GM10266 (cell line): ENCODE measurements around the gene SIT1.

Source experiments
- DNase-seq: peaks from one replicate; pipeline ENCODE4 v3.0.0; 2012; ENCODE audit errors: extremely low spot score
- CTCF ChIP-seq: IDR thresholded peaks from 2 replicates; pipeline ENCODE4 v1.5.1; 2012; ENCODE audit warnings: mild to moderate bottlenecking, low read depth; ENCODE audit not compliant: control insufficient read depth, insufficient read depth; ENCODE audit errors: missing control alignments

The SIT1 gene

GRCh38 chr9:35691757-35692301, 41.1 kb upstream of the SIT1 start:
- TF ChIP-seq CTCF = no peak
- no peak for DNase-seq

GRCh38 chr9:35691334-35691650, 40.6 kb upstream of the SIT1 start:
- peak; percentile 67 for DNase-seq
- no peak for TF ChIP-seq CTCF

GRCh38 chr9:35690614-35691333, 40.0 kb upstream of the SIT1 start:
- no peak for TF ChIP-seq CTCF
- peak; percentile 67 for DNase-seq

- TF ChIP-seq CTCF = no peak
- no peak for DNase-seq
Observed at GRCh38 chr9:35690294-35690613, 39.5 kb upstream of the SIT1 start.

DNA sequence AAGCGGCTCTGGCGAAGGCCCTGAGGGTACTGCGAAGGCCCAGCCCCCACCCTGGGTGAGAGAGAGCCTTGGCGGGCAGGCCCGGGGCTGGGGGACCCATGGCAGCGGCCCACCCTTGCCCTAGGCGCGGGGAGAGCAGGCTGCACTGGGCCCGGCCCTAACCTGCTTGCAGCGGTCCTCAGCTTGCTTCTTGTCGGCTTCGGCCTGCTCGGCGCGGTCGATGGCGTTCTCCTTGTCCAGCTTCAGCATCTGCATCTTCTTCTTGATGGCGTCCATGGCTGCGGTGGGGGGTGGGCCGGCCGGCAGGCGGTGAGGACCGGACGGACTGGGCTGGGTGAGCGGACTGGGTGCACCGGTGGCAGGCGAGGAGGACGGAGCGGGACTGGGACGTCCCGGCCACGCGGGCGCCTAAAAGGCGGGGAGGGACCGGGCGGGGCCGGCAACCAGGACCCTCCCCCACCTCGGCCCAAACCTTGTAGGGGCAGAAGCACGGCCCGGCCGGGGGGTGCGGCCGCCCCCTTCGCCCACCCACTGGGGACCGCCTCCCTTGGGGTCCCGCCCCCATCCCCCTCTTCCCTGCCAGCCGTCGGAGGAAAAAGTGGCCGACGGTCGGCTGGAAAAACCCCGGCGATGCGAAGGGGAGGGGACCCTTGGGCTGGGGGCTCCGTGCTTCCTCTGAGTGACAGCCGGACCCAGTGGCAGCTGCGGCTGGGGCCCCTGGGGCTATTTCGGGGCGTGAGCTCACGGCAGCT, 39.0 kb upstream of the SIT1 start, which contains the start of gene TPM2:
Gene TPM2 (minus strand): TSS at position 384 of the 752 bp plus-strand sequence. CDS start 108 bp downstream, at position 276.
- no peak for TF ChIP-seq CTCF
- DNase-seq = peak; percentile 69

- no peak for TF ChIP-seq CTCF
Observed at GRCh38 chr9:35688558-35689541, 38.1 kb upstream of the SIT1 start.

More at GRCh38 chr9:35688558-35689541, 38.1 kb upstream of the SIT1 start:
- no peak for DNase-seq
